ENCODE measurements around the gene TPPP3. TPM values are rescaled to one million over a fixed set of nuclear protein-coding genes. Genes with fewer than 3 reads are reported as not detected.

The TPPP3 gene
- polyA plus RNA-seq, 1 experiment, result 1.5 TPM

DNA sequence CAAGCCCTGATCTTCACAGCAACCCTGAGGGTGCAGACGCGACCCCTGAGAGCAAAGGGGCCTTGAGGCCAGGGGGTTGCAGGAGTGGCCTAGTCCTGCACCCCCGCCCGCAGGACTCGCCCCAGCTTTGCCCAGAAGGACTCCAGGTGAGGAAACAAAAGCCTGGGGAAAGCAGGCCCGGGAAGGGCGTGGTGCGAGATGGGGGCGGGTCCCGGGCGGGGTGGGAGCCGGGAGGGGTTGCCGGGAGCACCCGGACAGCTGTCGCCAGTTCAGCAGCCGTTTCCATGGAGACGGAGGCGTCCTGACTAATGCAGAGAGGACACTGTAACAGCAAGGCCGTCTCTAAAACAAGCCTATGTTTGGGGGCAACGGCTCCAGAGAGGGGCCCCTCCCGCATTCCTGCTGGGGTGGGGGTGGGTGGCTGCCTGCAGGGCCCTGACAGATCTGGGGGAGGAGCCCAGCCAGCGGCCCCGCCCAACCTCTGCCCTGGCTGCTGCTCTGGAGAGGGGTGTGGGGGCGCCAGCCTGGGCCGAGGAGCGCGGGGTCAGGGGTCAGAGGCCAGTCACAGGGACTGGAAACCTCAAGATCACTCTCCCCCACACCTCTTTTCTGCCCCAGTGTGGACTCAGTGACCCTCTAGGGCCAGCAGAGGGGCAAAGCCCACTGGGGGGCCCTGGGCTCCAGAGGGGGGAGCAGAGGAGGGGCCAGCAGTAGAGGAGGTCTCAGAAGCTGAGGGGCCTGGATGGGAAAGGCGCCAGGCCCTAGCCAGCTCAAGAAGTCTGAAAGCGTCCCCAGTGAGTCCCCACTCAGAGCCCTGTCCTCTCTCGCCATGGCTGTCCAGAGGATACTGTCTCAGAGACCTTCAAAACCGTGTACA lies 3.1 kb upstream of the TPPP3 start:
- CTCF ChIA-PET, result interaction anchor here (0.6 kb wide), 1 partner anchor 103 kb away, joined by 4 read pairs; no protein-coding TSS in a partner anchor
- peaks cover 5% of the 10 kb centered on the region; the same call in 1 of the 2 replicates for H3K9me3 ChIP-seq (ENCODE audit: control insufficient read depth, insufficient read depth, low read length)
- H3K27me3 ChIP-seq (ENCODE audit: control insufficient read depth, insufficient read depth, low read length), result peaks cover 3% of the 10 kb centered on the region
- no peak overlapping the region for H3K4me3 ChIP-seq (ENCODE audit: low read depth, low read length)
- no peak overlapping the region for H3K27ac ChIP-seq (ENCODE audit: low read depth, low read length)
- POLR2A ChIA-PET, result no interaction called here
- no peak for DNase-seq (ENCODE audit: low read depth, low spot score)
- TF ChIP-seq, protein P1, sequence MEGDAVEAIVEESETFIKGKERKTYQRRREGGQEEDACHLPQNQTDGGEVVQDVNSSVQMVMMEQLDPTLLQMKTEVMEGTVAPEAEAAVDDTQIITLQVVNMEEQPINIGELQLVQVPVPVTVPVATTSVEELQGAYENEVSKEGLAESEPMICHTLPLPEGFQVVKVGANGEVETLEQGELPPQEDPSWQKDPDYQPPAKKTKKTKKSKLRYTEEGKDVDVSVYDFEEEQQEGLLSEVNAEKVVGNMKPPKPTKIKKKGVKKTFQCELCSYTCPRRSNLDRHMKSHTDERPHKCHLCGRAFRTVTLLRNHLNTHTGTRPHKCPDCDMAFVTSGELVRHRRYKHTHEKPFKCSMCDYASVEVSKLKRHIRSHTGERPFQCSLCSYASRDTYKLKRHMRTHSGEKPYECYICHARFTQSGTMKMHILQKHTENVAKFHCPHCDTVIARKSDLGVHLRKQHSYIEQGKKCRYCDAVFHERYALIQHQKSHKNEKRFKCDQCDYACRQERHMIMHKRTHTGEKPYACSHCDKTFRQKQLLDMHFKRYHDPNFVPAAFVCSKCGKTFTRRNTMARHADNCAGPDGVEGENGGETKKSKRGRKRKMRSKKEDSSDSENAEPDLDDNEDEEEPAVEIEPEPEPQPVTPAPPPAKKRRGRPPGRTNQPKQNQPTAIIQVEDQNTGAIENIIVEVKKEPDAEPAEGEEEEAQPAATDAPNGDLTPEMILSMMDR (IDR thresholded peaks at IDR 0.05; ENCODE audit: low read depth, low read length), result no peak

DNA sequence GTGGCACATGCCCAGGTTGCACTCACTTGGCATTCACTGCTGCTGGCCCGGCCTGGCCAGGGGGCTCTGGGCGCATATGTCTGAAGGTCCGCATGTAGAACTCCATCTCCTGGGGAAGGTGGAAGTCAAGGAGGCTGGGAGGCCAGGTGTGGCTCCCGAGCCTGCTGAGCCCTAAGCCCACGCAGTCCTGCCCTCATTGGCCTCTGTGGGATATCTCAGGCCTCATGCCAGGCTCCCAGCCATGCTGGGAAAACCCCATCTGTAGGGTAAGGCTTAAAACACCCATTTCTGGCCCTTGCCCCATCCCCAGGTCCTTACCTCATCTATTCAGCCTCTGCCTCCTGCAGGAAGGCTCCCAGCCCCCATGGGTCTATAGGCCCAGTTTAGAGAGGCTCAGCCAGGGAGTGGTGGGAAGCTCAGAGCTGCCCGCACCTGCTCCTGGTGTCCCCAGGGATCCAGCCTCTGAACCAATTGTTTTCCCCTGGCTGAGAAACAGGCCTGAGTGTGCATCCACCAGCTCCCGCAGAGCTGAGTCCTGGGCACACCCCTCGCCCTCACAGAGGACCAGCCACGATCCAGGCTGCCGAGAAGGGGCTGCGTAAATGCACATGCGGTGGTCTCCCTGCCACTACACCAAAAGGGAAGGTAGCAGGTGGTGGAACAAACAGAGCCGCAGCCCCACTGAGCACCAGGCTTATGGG lies 2.3 kb upstream of the TPPP3 start:
- ChIA-PET POLR2A (no interaction called here), CTCF (interaction anchor here (0.6 kb wide), 1 partner anchor 102 kb away, joined by 4 read pairs; no protein-coding TSS in a partner anchor)
- no peak overlapping the region for H3K4me3 ChIP-seq (ENCODE audit: low read depth, low read length)
- peaks cover 5% of the 10 kb centered on the region; the same call in 1 of the 2 replicates for H3K9me3 ChIP-seq (ENCODE audit: control insufficient read depth, insufficient read depth, low read length)
- DNase-seq (ENCODE audit: low read depth, low spot score), result no peak
- H3K27ac ChIP-seq (ENCODE audit: low read depth, low read length), result no peak overlapping the region
- TF ChIP-seq, protein P1 (IDR thresholded peaks at IDR 0.05; ENCODE audit: low read depth, low read length), result no peak
- H3K27me3 ChIP-seq (ENCODE audit: control insufficient read depth, insufficient read depth, low read length), result peaks cover 3% of the 10 kb centered on the region

DNA sequence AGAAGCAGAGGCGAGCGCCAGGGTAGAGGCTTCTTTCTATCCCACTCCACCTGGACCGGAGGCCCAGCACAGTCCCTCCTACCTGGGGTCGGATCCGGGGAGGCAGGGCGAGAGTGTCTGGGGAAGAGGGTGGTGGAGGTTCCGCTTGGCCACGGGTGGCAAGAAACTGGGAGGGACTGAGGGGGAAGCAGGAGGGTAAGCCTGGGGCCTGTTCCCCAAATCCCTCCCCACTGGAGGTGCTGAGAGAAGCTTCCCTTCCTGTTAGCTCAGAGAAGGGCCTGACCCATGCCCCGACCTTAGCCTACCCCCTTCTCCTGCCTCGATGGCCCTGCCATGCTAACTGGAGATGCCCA lies 1.8 kb upstream of the TPPP3 start:
- H3K27ac ChIP-seq (ENCODE audit: low read depth, low read length), result no peak overlapping the region
- POLR2A ChIA-PET, result no interaction called here

DNA sequence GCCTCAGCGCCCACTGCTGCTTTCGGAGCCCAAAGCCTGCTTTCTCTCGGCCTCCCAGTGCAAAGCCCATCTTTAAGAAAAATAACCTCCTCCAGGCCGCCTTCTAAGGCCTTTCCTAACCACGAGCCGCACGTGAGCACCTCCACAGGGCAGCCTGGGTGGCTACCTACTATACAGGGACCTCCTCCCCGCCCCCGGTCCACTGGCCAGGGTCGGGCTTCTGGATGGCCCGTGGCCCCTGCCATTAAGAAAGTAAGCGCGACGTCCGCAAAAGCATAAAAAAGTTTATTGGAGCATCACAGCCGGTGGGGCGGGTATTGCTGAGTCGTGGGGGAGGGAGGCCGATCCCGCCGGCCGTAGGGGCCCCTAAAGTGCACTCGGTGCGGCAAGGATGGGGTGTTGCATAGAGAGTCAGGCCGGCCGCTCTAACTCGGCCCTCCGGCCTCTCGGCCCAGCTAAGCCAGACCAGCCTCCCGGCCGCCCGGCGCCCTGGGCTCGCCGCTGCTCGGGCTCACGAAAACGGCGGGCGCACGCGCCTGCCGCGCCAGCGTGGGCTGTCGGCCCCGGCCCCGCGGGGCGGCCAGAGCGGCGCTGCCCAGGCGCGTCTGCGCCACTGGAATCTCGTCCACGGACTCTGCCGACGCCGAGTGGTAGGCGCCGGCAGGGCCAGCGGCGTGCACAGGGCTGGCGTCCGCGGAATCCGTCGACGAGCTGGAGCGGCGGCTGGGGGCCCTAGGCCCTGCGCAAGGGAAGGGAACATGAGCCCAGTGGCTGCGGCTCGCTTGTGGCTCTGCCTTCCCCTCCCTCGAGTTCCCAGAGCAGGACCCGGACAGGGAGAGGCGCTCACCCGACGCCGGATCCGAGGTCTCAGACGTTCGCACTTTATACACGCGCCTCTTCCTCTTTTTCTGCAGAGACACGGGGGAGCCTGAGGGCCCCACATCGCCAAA lies 1.1 kb upstream of the TPPP3 start:
- Histone ChIP-seq H3K27me3 (ENCODE audit: control insufficient read depth, insufficient read depth, low read length) (peaks cover 3% of the 10 kb centered on the region), H3K9me3 (ENCODE audit: control insufficient read depth, insufficient read depth, low read length) (peaks cover 5% of the 10 kb centered on the region; the same call in 1 of the 2 replicates), H3K27ac (ENCODE audit: low read depth, low read length) (no peak overlapping the region), H3K4me3 (ENCODE audit: low read depth, low read length) (no peak overlapping the region)
- TF ChIP-seq, protein P1 (IDR thresholded peaks at IDR 0.05; ENCODE audit: low read depth, low read length), result no peak
- DNase-seq (ENCODE audit: low read depth, low spot score), result no peak
- ChIA-PET POLR2A (interaction anchor here (1.2 to 1.7 kb wide), 2 partner anchors 116 to 147 kb away, joined by 4 to 5 read pairs; partner anchors contain the start of gene FHOD1), CTCF (interaction anchor here (0.5 to 1.7 kb wide), 14 partner anchors 11 to 254 kb away, joined by 3 to 15 read pairs (median 5); no protein-coding TSS in a partner anchor)

More for the DNA sequence above, 1.8 kb upstream of the TPPP3 start:
- CTCF ChIA-PET, result no interaction called here
- no peak for DNase-seq (ENCODE audit: low read depth, low spot score)
- TF ChIP-seq, protein P1 (IDR thresholded peaks at IDR 0.05; ENCODE audit: low read depth, low read length), result no peak
- Histone ChIP-seq H3K9me3 (ENCODE audit: control insufficient read depth, insufficient read depth, low read length) (peaks cover 5% of the 10 kb centered on the region; the same call in 1 of the 2 replicates), H3K4me3 (ENCODE audit: low read depth, low read length) (no peak overlapping the region), H3K27me3 (ENCODE audit: control insufficient read depth, insufficient read depth, low read length) (peaks cover 3% of the 10 kb centered on the region)

All from AG04450 (cell line).